H1 (cell line): ENCODE results near the gene PLEKHO1.
"Not testable (repeated sequence)": the region's sequence is repeated elsewhere in the genome, so short reads cannot be mapped to it uniquely, and the experiment has no call there.

ENCODE experiments used
- EZH2 ChIP-seq: fragments of 200-600 bp; sonication (generic); IDR thresholded peaks from 2 replicates; pipeline ENCODE4 v1.7.1; 2012; ENCODE audit warnings: low read depth, mild to moderate bottlenecking, moderate library complexity, low read length, inconsistent platforms; ENCODE audit not compliant: severe bottlenecking
- JUND ChIP-seq: IDR thresholded peaks from 2 replicates; pipeline ENCODE4 v1.6.1; 2011; ENCODE audit warnings: mild to moderate bottlenecking, improper control_type of control experiment, low read length
- POLR2A ChIP-seq, 2 experiments: IDR thresholded peaks; 1 replicate in 1 of 2; 2 replicates in 1 of 2; pipeline ENCODE4 v1.6.1; 2011; ENCODE audit warnings: low read depth in 2 of 2, low read length in 2 of 2, mild to moderate bottlenecking in 2 of 2; ENCODE audit errors: control extremely low read depth in 1 of 2
- POLR2AphosphoS5 ChIP-seq: IDR thresholded peaks from 2 replicates; pipeline ENCODE4 v1.6.1; 2011; ENCODE audit warnings: low read depth, low read length
- RNF2 ChIP-seq: fragments of 200-900, 300-1000 bp; sonication (generic); IDR thresholded peaks from 2 replicates; pipeline ENCODE4 v1.7.1; 2016; ENCODE audit warnings: borderline replicate concordance, low read depth, mild to moderate bottlenecking, antibody characterized with exemption, low read length; ENCODE audit not compliant: poor library complexity, severe bottlenecking; ENCODE audit errors: missing control alignments
- TBP ChIP-seq: IDR thresholded peaks from 2 replicates; pipeline ENCODE4 v1.6.1; 2011; ENCODE audit warnings: low read depth, low read length, improper control_type of control experiment
- YY1 ChIP-seq: IDR thresholded peaks from 2 replicates; pipeline ENCODE4 v1.6.1; 2011; ENCODE audit warnings: low read depth, mild to moderate bottlenecking, low read length
- TF ChIP-seq, protein P1 (sequence below), 3 experiments: IDR thresholded peaks; 1 replicate in 2 of 3; 2 replicates in 1 of 3; pipeline versions ENCODE4 v1.5.1 to v1.6.1; 2011; ENCODE audit warnings: low read length in 3 of 3, mild to moderate bottlenecking in 3 of 3, inconsistent platforms in 2 of 3, low read depth in 1 of 3, moderate library complexity in 1 of 3; ENCODE audit not compliant: insufficient read depth in 1 of 3; ENCODE audit errors: control extremely low read depth in 1 of 3

DNA sequence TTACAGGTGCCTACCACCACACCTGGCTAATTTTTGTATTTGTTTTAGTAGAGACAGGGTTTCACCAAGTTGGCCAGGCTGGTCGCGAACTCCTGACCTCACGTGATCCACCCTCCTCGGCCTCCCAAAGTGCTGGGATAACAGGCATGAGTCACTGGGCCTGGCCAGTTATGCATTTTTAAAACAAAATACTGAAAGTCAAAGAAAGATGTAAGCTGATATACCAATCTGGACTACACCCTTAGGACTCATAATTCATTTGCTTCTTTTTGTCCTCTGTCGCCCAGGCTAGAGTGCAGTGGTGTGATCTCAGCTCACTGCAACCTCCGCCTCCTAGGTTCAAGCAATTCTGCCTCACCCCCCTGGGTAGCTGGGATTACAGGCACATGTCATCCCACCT is 14.3 kb upstream of the PLEKHO1 start:
- not testable (repeated sequence) for TF ChIP-seq YY1; RNF2; POLR2A (IDR thresholded peaks at IDR 0.05; ENCODE audit: control extremely low read depth in 1 of 2, low read depth in 2 of 2, low read length in 2 of 2); POLR2AphosphoS5; TBP; EZH2; JUND
- TF ChIP-seq, protein P1, sequence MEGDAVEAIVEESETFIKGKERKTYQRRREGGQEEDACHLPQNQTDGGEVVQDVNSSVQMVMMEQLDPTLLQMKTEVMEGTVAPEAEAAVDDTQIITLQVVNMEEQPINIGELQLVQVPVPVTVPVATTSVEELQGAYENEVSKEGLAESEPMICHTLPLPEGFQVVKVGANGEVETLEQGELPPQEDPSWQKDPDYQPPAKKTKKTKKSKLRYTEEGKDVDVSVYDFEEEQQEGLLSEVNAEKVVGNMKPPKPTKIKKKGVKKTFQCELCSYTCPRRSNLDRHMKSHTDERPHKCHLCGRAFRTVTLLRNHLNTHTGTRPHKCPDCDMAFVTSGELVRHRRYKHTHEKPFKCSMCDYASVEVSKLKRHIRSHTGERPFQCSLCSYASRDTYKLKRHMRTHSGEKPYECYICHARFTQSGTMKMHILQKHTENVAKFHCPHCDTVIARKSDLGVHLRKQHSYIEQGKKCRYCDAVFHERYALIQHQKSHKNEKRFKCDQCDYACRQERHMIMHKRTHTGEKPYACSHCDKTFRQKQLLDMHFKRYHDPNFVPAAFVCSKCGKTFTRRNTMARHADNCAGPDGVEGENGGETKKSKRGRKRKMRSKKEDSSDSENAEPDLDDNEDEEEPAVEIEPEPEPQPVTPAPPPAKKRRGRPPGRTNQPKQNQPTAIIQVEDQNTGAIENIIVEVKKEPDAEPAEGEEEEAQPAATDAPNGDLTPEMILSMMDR (IDR thresholded peaks at IDR 0.05; ENCODE audit: control extremely low read depth in 1 of 3, insufficient read depth in 1 of 3, low read depth in 1 of 3, low read length in 3 of 3) = not testable (repeated sequence)
